Colonic mucosa (tissue), 4 donors: ENCODE results near the gene BRMS1. TPM values are rescaled to one million over a fixed set of nuclear protein-coding genes. Genes with fewer than 3 reads are reported as not detected.
A peak's percentile ranks its signal among the peaks of the same experiment; 100 is the strongest.
"Not testable (repeated sequence)": the region's sequence is repeated elsewhere in the genome, so short reads cannot be mapped to it uniquely, and the experiment has no call there.

Experiments
- DNase-seq: peaks from one replicate; pipeline ENCODE4 v3.0.0-alpha.2; 2020
- H3K27ac ChIP-seq: fragments of 200-600 bp; one replicate; pipeline ENCODE4 v1.8.0; 2021
- H3K27me3 ChIP-seq: fragments of 200-600 bp; one replicate; pipeline ENCODE4 v1.8.0; 2021
- H3K36me3 ChIP-seq: fragments of 200-600 bp; one replicate; pipeline ENCODE4 v1.8.0; 2021
- H3K4me1 ChIP-seq: fragments of 200-600 bp; one replicate; pipeline ENCODE4 v1.8.0; 2021; ENCODE audit warnings: mild to moderate bottlenecking
- H3K4me3 ChIP-seq: fragments of 200-600 bp; one replicate; pipeline ENCODE4 v1.8.0; 2021
- H3K9ac ChIP-seq, 2 donors: one replicate each; pipeline ENCODE4 v1.7.0; 2013; ENCODE audit warnings: control low read depth in 2 of 2, low read depth in 2 of 2, low read length in 2 of 2
- H3K9me3 ChIP-seq: fragments of 200-600 bp; one replicate; pipeline ENCODE4 v1.8.0; 2021
- intact Hi-C: fragments of 100-400 bp; cut with DNase I; formaldehyde crosslinking; loops from one replicate; pipeline ENCODE4 v1.14.1; 2022
- total RNA-seq, 2 donors: library from RNA; stranded (reverse); fragmentation: NEBNext Ultra II Directional in 1 of 2; extraction: Animal tissue kit (Norgen Biotek cat#: 25700) in 1 of 2; gene quantifications; one replicate each; pipeline ENCODE4 v1.2.1, GENCODE V29; 2021
- TF ChIP-seq, protein P1 (sequence below): fragments of 200-600 bp; IDR thresholded peaks from one replicate; pipeline ENCODE4 v1.8.0; 2022; ENCODE audit warnings: antibody characterized with exemption, mild to moderate bottlenecking
- donor health status: healthy.
- donor health status: DM: no; HTN: no; CAD: no.
- donor health status: DM: no; HTN: no; CAD: no.

BRMS1 gene
- total RNA-seq, 2 donors from 2014 or later = 31.1 to 64.6 TPM

DNA sequence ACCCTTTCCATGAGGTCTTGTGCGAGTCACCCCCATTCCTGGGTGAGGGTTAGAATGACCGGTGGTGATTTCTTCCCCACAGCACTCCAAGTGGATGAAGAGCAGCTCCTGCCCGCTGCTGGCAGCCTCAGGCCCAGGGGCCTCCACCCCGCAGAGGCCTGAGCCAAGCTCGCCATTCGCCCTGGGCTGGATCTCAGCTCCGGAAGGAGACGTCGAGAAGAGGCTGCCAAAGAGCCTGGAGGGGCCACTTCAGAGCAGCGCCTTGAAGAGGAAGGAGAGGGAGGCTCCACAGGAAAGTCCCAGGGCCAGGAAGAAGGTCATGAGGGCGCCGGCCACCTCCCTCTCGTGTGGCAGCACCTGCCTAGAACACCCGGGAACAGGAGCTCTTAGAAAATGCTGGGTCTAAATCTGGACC lies 18.3 kb upstream of the BRMS1 start:
- no peak for DNase-seq
- Histone ChIP-seq H3K4me1 (no peaks in the 10 kb centered on the region), H3K9me3 (no peaks in the 10 kb centered on the region), H3K9ac (no peak overlapping the region), H3K36me3 (no peaks in the 10 kb centered on the region), H3K4me3 (no peak overlapping the region), H3K27ac (no peak overlapping the region), H3K27me3 (no peaks in the 10 kb centered on the region)
- intact Hi-C loops = no loop called here
- TF ChIP-seq, protein P1, sequence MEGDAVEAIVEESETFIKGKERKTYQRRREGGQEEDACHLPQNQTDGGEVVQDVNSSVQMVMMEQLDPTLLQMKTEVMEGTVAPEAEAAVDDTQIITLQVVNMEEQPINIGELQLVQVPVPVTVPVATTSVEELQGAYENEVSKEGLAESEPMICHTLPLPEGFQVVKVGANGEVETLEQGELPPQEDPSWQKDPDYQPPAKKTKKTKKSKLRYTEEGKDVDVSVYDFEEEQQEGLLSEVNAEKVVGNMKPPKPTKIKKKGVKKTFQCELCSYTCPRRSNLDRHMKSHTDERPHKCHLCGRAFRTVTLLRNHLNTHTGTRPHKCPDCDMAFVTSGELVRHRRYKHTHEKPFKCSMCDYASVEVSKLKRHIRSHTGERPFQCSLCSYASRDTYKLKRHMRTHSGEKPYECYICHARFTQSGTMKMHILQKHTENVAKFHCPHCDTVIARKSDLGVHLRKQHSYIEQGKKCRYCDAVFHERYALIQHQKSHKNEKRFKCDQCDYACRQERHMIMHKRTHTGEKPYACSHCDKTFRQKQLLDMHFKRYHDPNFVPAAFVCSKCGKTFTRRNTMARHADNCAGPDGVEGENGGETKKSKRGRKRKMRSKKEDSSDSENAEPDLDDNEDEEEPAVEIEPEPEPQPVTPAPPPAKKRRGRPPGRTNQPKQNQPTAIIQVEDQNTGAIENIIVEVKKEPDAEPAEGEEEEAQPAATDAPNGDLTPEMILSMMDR = no peak

- no peaks in the 10 kb centered on the region for H3K27me3 ChIP-seq
- no peak overlapping the region for H3K9ac ChIP-seq
- H3K27ac ChIP-seq = no peak overlapping the region
- TF ChIP-seq, protein P1 = no peak
- DNase-seq = no peak
- H3K4me3 ChIP-seq = no peak overlapping the region
- no peaks in the 10 kb centered on the region for H3K9me3 ChIP-seq
- H3K36me3 ChIP-seq = no peaks in the 10 kb centered on the region
- H3K4me1 ChIP-seq = no peaks in the 10 kb centered on the region
- intact Hi-C loops = no loop called here
Measured at GRCh38 chr11:66362481-66363147, 17.7 kb upstream of the BRMS1 start.

DNA sequence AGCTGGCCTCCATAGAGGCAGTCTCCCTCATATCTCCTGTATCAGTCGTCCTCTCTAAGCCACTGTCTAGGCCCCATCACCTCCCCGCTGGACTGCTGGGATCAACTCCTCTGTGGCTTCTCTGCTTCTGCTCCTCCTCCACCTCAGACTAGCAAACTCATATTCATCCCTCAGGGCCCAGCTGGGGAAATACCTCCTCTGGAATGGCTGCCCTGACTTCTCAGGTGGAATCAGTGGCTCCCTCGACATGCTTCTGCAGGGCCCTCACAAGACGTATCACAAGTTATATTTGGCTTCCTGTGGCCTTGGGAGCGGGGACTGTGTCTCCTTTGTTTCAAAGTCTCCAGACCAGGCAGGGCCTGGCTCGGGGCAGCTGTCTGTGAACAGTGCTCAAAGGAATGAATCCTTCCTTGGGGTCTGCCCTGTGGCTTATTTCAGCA lies 16.6 kb upstream of the BRMS1 start:
- DNase-seq = no peak
- H3K27me3 ChIP-seq = no peaks in the 10 kb centered on the region
- H3K27ac ChIP-seq = no peak overlapping the region
- no peaks in the 10 kb centered on the region for H3K4me1 ChIP-seq
- intact Hi-C loops = no loop called here
- TF ChIP-seq, protein P1 = no peak
- H3K9me3 ChIP-seq = no peaks in the 10 kb centered on the region
- no peaks in the 10 kb centered on the region for H3K36me3 ChIP-seq
- H3K4me3 ChIP-seq = no peak overlapping the region
- no peak overlapping the region for H3K9ac ChIP-seq

- H3K4me1 ChIP-seq = no peaks in the 10 kb centered on the region
- TF ChIP-seq, protein P1 = no peak
- intact Hi-C loops = no loop called here
- H3K9ac ChIP-seq = no peak overlapping the region
- no peak for DNase-seq
- H3K36me3 ChIP-seq = no peaks in the 10 kb centered on the region
- H3K27ac ChIP-seq = no peak overlapping the region
- H3K4me3 ChIP-seq = no peak overlapping the region
- no peaks in the 10 kb centered on the region for H3K9me3 ChIP-seq
- no peaks in the 10 kb centered on the region for H3K27me3 ChIP-seq
Measured at GRCh38 chr11:66360406-66361073, 15.6 kb upstream of the BRMS1 start.

GRCh38 chr11:66359662-66360087 lies 14.8 kb upstream of the BRMS1 start:
- no peaks in the 10 kb centered on the region for H3K9me3 ChIP-seq
- intact Hi-C loops = no loop called here
- no peaks in the 10 kb centered on the region for H3K4me1 ChIP-seq
- H3K9ac ChIP-seq = no peak overlapping the region
- H3K36me3 ChIP-seq = no peaks in the 10 kb centered on the region
- H3K4me3 ChIP-seq = no peak overlapping the region
- no peaks in the 10 kb centered on the region for H3K27me3 ChIP-seq
- TF ChIP-seq, protein P1 = no peak
- no peak overlapping the region for H3K27ac ChIP-seq
- DNase-seq = no peak

GRCh38 chr11:66350560-66351235 lies 5.8 kb upstream of the BRMS1 start:
- H3K27me3 ChIP-seq, H3K9me3 ChIP-seq, H3K4me3 ChIP-seq, H3K36me3 ChIP-seq, H3K9ac ChIP-seq, intact Hi-C loops, DNase-seq: not testable (repeated sequence)
- peaks cover 12% of the 10 kb centered on the region for H3K4me1 ChIP-seq
- peak overlapping the region; percentile 87 for H3K27ac ChIP-seq
